Prostate gland (tissue), 2 donors: ENCODE measurements around the gene ACTL10. TPM values are rescaled to one million over a fixed set of nuclear protein-coding genes. Genes with fewer than 3 reads are reported as not detected.

ENCODE experiments used
- DNase-seq: peaks from one replicate; pipeline ENCODE4 v3.0.0-alpha.2; 2019; ENCODE audit warnings: low spot score
- H3K27ac ChIP-seq, 2 donors: fragments of 200-600 bp; sonication (generic); 2 replicates each; pipeline ENCODE4 v1.5.1; 2017 to 2019
- H3K27me3 ChIP-seq: fragments of 200-600 bp; sonication (generic); replicated peaks from 2 replicates; pipeline ENCODE4 v1.5.1; 2019; ENCODE audit not compliant: insufficient read depth
- H3K36me3 ChIP-seq, 2 donors: fragments of 200-600 bp; sonication (generic); 1 replicate in 1 of 2; 2 replicates in 1 of 2; pipeline versions ENCODE4 v1.5.1 to v1.8.1; 2017 to 2019
- H3K4me1 ChIP-seq: fragments of 200-600 bp; sonication (generic); replicated peaks from 2 replicates; pipeline ENCODE4 v1.5.1; 2019
- H3K4me3 ChIP-seq, 2 donors: fragments of 200-600 bp; sonication (generic); 2 replicates each; pipeline ENCODE4 v1.5.1; 2017 to 2019
- H3K9me3 ChIP-seq: fragments of 200-600 bp; sonication (generic); 2 replicates; pipeline ENCODE4 v1.5.1; 2017
- POLR2A ChIP-seq: fragments of 450-650 bp; IDR thresholded peaks from one replicate; pipeline ENCODE4 v1.6.1; 2016; ENCODE audit warnings: antibody characterized with exemption, mild to moderate bottlenecking
- POLR2AphosphoS5 ChIP-seq: sonication (generic); formaldehyde crosslinking; IDR thresholded peaks from one replicate; pipeline ENCODE4 v1.6.1; 2017; ENCODE audit warnings: antibody characterized with exemption
- WGBS: methylation state at CpG from one replicate; pipeline ENCODE4 v1.1.5; 2018; 5-methylcytosine and 5-hydroxymethylcytosine counted together
- intact Hi-C: fragments of 100-400 bp; cut with DNase I; formaldehyde crosslinking; loops from one replicate; pipeline ENCODE4 v1.14.2; 2022
- total RNA-seq, 2 donors: library from RNA; depleted of rRNA; stranded (reverse); fragments of >200 nt; gene quantifications; one replicate each; pipeline ENCODE4 v1.1.0, GENCODE V29; 2016
- TF ChIP-seq, protein P1 (sequence below), 4 experiments: fragments of 200-600 bp in 2 of 4; fragments of 450-650 bp in 2 of 4; sonication (generic) in 2 of 4; IDR thresholded peaks; 1 replicate in 3 of 4; 2 replicates in 1 of 4; pipeline ENCODE4 v1.5.1; 2016 to 2019; ENCODE audit warnings: antibody characterized with exemption in 4 of 4, mild to moderate bottlenecking in 2 of 4, moderate library complexity in 2 of 4

ACTL10 gene
- total RNA-seq, 2 donors from 2014 or later: 7.9 to 8.5 TPM

- intact Hi-C loops: no loop called here
- H3K4me3 ChIP-seq: peak overlapping the region; percentile 36 to 39
Observed at GRCh38 chr20:33685328-33686099, 18.8 kb downstream of the ACTL10 start.

GRCh38 chr20:33686100-33686983, 19.6 kb downstream of the ACTL10 start, which contains the start of gene E2F1:
E2F1 (minus strand) TSS chr20:33686385; CDS start chr20:33686264, 121 bp downstream.
- no peak within 1 kb of the TSS for H3K27ac ChIP-seq
- TF ChIP-seq, protein P1, sequence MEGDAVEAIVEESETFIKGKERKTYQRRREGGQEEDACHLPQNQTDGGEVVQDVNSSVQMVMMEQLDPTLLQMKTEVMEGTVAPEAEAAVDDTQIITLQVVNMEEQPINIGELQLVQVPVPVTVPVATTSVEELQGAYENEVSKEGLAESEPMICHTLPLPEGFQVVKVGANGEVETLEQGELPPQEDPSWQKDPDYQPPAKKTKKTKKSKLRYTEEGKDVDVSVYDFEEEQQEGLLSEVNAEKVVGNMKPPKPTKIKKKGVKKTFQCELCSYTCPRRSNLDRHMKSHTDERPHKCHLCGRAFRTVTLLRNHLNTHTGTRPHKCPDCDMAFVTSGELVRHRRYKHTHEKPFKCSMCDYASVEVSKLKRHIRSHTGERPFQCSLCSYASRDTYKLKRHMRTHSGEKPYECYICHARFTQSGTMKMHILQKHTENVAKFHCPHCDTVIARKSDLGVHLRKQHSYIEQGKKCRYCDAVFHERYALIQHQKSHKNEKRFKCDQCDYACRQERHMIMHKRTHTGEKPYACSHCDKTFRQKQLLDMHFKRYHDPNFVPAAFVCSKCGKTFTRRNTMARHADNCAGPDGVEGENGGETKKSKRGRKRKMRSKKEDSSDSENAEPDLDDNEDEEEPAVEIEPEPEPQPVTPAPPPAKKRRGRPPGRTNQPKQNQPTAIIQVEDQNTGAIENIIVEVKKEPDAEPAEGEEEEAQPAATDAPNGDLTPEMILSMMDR (IDR thresholded peaks at IDR 0.05): peak; percentile 21 to 86 (median 59)
- TF ChIP-seq POLR2AphosphoS5: peak; percentile 82
- no peak for TF ChIP-seq POLR2A
- peak; percentile 95 for DNase-seq

More at GRCh38 chr20:33685328-33686099, 18.8 kb downstream of the ACTL10 start:
- WGBS: 3% methylated on average over 48 of the region's 53 CpGs
- no peaks in the 10 kb centered on the region for H3K27me3 ChIP-seq
- DNase-seq: no peak
- TF ChIP-seq POLR2A (no peak), POLR2AphosphoS5 (no peak)
- TF ChIP-seq, protein P1 (IDR thresholded peaks at IDR 0.05): no peak
- H3K4me1 ChIP-seq: no peaks in the 10 kb centered on the region
- H3K27ac ChIP-seq: no peak overlapping the region
- H3K9me3 ChIP-seq: no peaks in the 10 kb centered on the region
- no peaks in the 10 kb centered on the region for H3K36me3 ChIP-seq

GRCh38 chr20:33686984-33687366, 20.2 kb downstream of the ACTL10 start:
- Histone ChIP-seq H3K27ac (no peak overlapping the region), H3K4me3 (peak overlapping the region in 1 of 2 donors; percentile 39), H3K9me3 (no peaks in the 10 kb centered on the region), H3K4me1 (no peaks in the 10 kb centered on the region), H3K27me3 (no peaks in the 10 kb centered on the region), H3K36me3 (no peaks in the 10 kb centered on the region)
- no peak for TF ChIP-seq POLR2A
- TF ChIP-seq, protein P1 (IDR thresholded peaks at IDR 0.05): no peak
- TF ChIP-seq POLR2AphosphoS5: no peak
- WGBS: 84% methylated on average over 14 of the region's 14 CpGs
- intact Hi-C loops: no loop called here
- DNase-seq: no peak

More at GRCh38 chr20:33686100-33686983, 19.6 kb downstream of the ACTL10 start, which contains the start of gene E2F1:
- H3K4me3 ChIP-seq: peak within 1 kb of the TSS; percentile 36 to 39
- H3K9me3 ChIP-seq: no peaks in the 10 kb centered on the region
- no peaks in the 10 kb centered on the region for H3K27me3 ChIP-seq
- no peaks in the 10 kb centered on the region for H3K4me1 ChIP-seq
- no peaks in the 10 kb centered on the region for H3K36me3 ChIP-seq
- 4% methylated on average over 44 of the region's 101 CpGs for WGBS
- intact Hi-C loops: no loop called here

GRCh38 chr20:33687370-33687915, 20.7 kb downstream of the ACTL10 start:
- no peak for DNase-seq
- 79% methylated on average over 8 of the region's 8 CpGs for WGBS

More at GRCh38 chr20:33687370-33687915, 20.7 kb downstream of the ACTL10 start:
- H3K27me3 ChIP-seq: no peaks in the 10 kb centered on the region
- H3K4me1 ChIP-seq: no peaks in the 10 kb centered on the region
- no peaks in the 10 kb centered on the region for H3K36me3 ChIP-seq
- H3K4me3 ChIP-seq: no peak overlapping the region
- TF ChIP-seq, protein P1 (IDR thresholded peaks at IDR 0.05): no peak
- TF ChIP-seq POLR2A: no peak
- no peak for TF ChIP-seq POLR2AphosphoS5
- intact Hi-C loops: no loop called here
- H3K27ac ChIP-seq: no peak overlapping the region
- no peaks in the 10 kb centered on the region for H3K9me3 ChIP-seq
